ENCODE results near the gene LPAR3.

- no peak for TF ChIP-seq EZH2 (IDR thresholded peaks at IDR 0.05; ENCODE audit: low read length, missing control alignments)
- TF ChIP-seq CTCF (conservative IDR thresholded peaks at IDR 0.05 in 1 of 2, IDR thresholded peaks at IDR 0.05 in 1 of 2; ENCODE audit: low read depth in 1 of 2, low read length in 2 of 2): no peak
Measured at GRCh38 chr1:84770481-84770880, 122.5 kb downstream of the LPAR3 start.

Measured in fibroblast of lung (primary cell).